NCI-H1417 treated with DMSO at 0.1 percent for 48 hours (cell line): ENCODE results near the gene ACAT2.
"Not testable (repeated sequence)": the region's sequence is repeated elsewhere in the genome, so short reads cannot be mapped to it uniquely, and the experiment has no call there.

Source experiments
- DNase-seq: peaks from one replicate; lab custom pipeline; 2025; lab: John Stamatoyannopoulos, UW

Gene ACAT2

DNA sequence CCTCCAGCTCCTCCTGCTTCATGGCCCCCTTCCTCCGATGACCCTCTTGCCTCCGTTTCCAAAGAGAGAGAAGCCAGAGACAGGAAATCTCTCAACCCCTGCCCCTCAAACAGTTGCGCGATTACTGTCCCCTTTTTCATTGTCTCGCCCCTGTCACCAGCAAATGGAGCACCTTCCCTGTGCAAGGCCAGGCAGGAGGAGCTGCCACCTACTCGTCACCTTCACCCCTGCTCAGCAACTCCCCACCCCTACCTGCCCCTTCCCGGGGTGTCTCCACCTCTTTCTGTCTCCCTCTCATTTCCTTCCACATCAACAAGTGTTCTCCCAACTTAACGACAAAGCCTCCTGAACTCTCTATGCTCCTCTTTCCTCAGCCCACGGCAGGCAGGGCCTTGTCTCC, 51.9 kb downstream of the ACAT2 start:
- DNase-seq, result no peak

DNA sequence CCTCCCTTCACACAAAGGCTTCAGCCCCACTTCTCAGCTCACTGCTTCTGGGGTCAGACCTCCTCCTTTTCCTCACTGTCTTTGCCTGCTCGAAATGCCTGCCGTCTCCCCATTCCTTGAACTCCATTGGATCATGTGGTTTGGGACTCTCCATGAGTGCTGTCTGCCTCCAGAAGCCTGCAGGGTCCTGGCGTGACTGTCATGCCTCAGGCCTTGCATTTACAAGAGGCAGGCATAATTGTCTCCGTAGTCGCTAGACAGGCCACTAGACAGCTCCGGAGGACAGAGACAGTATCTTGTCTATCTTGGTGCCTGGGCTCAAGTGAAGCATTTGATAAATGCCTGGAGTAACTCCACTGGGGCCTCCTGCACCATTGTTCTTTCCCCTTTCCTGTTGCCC, 53.6 kb downstream of the ACAT2 start:
- no peak for DNase-seq

DNA sequence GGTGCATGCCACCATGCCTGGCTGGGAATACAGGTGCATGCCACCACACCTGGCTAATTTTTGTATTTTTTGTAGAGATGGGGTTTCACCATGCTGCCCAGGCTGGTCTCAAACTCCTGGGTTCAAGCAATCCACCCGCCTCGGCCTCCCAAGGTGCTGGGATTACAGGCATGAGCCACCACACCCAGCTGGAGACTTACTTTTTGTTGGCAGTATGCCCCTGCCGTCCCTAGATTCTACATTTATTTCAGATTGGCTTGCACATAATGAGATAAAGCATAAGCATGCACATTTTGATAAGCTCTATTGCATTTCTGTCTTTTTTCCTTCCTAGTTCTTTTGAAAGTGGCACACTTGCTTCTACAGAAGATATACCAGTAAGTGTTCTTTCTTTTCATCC, 54.9 kb downstream of the ACAT2 start:
- not testable (repeated sequence) for DNase-seq

DNA sequence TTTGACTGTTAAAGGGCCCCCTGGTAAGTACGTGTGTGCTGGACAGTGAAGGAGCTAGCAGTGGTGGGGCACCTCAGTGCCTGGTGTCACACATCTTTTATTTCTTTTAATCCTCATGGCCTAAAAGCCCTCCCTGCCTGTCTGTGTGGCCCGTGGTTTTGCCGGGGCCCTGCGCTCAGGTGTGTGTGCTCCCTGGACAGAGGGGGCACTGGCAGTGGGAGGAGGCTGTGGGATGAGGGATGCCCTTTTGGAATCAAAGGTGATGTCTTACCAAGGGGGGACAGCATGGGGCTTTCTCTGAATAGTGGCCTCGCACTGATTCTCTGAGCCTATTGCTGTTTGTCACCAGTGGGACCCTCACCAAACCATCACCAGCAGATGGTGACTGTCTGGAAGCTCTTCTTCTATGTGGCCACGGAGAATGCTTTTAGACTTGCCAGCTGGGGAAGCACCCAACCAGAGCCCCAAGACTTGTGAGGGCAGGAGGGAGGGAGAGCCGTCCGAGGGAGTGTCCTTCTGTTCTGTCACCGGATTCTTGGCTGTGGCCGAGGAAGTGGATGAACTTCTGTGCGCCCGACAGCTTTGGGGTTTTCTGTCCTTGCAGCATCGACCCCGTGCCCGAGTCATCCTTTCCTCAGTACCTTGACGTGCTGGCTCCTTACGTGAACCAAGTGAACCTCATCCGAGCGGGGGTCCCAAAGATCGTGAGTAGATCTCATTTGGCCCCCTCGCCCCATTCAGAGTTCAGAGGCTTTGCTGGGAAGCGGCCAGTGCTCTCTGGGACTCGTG, 56.3 kb downstream of the ACAT2 start:
- no peak for DNase-seq

DNA sequence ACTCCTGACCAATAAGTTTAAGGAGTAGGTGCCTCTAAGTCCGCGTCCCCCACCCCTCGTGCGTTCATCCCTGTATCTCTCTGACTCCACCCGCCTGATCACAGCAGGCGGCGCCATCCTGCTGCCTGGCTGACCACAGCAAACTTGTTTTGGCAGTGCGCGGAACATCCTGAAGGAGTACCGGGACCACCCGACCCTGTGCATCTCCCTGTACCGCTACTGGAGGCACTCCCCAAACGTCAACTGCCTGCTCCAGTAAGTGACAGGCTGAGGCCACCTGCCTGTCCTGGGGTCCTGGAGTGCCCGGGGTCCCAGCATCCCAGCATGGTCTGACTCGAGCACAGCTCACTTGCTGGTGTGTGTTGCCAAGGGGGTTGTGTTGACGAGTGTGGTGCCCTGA, 57.3 kb downstream of the ACAT2 start:
- DNase-seq, result no peak

DNA sequence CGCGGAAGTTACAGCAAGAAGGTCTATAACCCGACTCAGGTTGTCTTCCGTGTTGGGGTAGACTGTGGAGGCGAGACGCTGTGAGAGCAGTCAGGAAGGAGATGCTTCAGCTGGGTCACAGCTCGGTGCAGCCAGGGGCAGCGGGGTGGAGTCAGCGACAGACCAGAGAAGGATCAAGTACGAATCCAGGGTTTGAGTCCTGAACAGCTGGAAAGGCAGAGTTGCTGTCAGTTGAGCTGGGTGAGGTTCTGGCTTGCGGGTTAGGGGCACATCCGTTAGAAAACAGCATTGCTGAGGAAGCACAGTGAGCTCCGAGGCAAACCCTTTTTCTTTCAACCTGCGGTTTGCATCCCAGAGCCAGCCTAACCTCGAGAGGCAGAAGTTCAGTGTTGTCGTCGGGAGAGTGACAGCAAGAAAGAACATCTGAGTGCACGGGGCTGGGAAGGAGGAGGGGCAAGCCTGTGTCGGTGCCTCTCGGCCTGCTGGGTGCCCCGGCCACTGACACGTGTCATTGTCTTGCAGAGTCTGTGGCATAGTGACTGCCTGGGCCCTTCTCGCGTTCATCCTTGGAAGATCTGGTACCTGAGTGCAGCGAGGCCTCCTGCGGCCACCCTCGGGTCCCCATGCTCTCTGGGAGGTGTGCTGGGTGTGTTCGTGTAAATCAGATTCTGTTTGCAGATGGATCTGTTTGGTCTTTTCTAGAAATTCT, 58.2 kb downstream of the ACAT2 start:
- no peak for DNase-seq

DNA sequence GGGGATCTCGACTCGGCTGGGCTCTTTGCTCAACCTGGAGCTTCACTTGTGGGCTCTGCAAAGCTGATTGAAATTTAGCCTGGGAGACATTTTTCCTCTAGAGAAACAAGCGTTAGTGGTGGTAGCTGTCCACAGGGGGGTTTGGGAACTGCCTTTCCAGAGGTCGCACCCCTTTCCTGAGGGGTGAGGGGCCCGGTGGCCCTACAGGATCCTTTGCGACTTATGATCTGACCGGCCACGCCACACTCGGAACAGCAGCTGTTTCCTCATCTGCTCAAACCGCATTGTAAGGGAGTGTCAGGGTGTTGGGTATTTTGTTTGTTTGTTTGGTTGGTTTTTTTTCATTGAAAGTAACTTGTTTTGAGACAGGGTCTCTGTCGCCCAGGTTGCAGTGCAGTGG, 59.3 kb downstream of the ACAT2 start:
- DNase-seq, result no peak

DNA sequence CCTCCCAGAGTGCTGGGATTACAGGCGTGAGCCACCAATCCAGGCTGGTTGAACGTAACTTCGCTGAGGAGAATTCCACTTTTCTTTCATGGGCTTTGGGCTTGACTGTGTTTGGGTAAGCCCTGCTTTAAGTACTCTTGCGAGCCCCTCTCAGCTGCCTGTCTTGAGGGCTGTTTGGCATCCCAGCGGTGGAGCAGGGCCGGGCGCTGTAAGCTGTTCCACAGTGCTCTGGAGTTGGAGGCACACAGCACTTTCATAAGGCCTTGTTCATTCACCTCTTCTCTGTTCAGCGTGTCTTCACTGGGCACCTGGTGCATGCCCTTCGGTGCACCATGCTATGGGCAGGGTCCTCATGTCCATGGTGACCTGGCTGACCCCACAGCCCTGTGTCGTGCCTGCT, 59.9 kb downstream of the ACAT2 start:
- no peak for DNase-seq

DNA sequence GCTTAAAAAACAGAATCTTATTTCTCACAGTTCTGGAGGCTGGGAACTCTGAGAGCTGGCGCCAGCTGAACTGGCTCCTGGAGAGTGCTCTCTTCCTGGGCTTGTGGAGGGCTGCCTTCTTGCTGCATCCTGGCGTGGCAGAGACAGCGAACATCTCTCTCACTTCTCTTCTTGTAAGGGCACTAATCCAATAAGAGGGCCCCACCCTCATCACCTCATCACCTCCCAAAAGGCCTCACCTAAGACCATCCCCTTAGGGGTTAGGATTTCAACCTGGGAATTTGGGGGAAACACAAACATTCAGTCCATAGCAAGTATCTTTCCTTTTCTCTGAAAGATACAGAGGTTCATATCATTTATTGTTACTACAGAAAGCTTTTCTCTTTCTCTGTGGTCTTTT, 62.1 kb downstream of the ACAT2 start:
- DNase-seq, result no peak

DNA sequence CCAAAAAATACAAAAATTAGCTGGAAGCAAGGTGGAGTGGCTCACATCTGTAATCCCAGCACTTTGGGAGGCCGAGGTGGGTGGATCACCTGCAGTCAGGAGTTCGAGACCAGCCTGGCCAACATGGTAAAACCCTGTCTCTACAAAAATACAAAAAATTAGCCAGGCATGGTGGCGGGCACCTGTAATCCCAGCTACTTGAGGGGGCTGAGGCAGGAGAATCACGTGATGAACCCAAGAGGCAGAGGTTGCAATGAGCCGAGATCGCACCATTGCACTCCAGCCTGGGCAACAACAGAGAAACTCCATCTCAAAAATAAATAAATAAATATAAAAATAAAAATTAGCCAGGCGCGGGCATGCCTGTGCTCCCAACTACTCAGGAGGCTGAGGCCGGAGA, 62.8 kb downstream of the ACAT2 start:
- DNase-seq, result not testable (repeated sequence)

DNA sequence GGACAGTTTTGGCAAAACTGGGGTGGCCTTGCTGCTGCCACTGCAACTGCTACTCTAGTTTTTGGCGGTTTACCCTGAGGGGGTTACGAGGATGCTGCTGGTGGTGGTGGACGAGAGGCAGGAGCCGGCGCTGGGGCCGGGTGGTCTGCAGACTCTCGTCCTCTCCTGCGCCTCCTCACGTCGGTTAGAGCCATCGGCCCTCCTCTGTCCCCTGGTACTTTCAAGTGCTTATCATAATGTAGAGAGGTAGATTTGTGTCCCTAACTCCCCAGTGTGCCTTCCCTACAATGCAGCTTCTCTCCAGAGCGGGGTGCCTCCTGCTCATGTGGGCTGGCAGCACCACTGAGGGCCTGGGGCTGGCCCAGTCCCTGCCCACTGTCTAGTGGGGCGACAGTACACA, 64.2 kb downstream of the ACAT2 start:
- no peak for DNase-seq

DNA sequence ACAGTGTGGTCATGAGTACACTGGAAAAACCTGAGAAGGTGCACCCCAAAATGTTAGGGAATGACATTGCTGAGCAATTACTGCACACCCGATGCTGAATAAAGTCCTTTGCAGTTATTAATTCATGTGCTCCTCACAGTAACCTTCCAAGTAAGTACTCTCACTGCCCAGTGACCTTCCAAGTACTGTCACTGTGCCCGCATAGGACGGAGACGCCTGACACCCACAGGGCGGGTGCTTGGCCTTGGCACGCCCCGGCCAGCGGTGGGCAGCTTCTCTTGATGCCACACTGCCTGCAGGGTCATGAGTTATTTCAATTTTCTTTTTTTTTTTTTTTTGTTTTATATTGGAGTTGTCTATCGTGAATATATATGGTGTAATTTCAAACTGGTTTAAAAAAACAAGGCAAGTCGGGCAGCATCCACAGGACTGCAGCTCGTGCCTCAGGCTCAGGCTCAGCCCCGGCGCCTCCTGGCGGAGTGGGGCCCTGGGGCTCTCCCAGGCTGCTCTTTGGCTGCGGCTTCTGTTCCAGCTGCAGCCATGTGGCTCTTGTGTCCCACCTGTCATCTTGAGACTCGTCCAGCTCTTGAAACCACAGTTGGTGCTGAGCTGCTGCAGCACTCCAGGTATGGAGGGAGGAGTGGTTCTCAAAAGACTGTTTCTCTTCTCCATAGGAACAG, 65.3 kb downstream of the ACAT2 start:
- no peak for DNase-seq

DNA sequence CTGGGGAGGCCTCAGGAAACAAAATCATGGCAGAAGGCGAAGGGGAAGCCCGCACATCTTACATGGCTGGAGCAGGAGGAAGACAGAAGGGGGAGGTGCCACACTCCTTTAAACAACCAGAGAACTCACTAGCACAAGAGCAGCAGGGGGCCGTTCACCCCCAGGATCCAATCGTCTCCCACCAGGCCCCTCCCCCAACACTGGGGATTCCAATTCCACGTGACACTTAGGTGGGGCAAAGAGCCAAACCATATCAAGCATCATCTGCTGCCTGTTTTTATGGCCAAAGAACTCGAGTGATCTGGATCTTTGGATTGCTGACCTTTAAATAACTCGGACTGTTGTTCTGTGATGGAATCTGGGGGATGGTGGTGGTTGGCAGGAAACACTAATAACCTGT, 66.2 kb downstream of the ACAT2 start:
- DNase-seq, result no peak
